ENCODE data around the gene C10orf95.

C10orf95 gene

DNA sequence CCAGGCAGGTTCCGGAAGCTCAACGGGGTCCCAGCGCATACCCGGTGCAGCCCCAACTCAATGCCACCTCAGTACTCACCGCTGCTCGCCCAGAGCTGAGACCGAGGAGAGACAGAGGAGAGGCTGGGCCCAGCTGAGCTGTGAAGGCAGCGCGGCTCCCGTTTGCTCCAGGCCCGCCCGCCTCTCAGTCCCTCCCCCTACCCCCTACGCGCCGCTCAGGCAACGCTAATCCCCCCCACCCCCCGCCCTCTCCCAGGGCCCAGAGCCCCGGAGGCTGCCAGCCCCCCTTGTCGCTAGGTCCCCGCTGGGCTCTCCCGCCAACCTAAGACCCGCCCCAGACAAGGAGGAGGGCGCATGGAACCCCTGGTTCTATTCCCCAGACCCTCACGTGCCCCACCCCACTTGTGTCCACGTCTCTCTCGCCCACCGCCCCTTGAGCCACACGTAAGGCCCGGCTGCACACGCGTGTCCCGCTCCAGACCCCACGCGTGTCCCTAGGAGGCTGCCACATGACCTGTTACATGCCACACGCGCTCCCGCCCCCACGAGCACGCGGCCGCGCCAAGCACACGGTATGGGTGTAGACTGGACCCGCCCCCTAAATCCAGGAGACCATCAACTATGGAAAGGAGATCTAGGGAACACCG lies 32.6 kb downstream of the C10orf95 start, which contains the start of gene PSD:
TSS of gene PSD (minus strand) at position 164 of the 647 bp plus-strand sequence. CDS start 1,747 bp downstream, outside the sequence.
- H3K9me3 ChIP-seq (ENCODE audit: control insufficient read depth in 1 of 2, low read length in 2 of 2) = no peaks in the 10 kb centered on the region
- peaks cover 31 to 35% of the 10 kb centered on the region in 2 donors for H3K4me1 ChIP-seq (ENCODE audit: control insufficient read depth in 1 of 2, insufficient read depth in 2 of 2, low read length in 2 of 2)
- peaks cover 3 to 5% of the 10 kb centered on the region in 2 donors for H3K36me3 ChIP-seq (ENCODE audit: control insufficient read depth in 1 of 2, insufficient read depth in 2 of 2, low read length in 2 of 2)
- peak within 1 kb of the TSS; percentile 77 to 93 for H3K4me3 ChIP-seq (ENCODE audit: low read depth in 1 of 2, low read length in 2 of 2)
- peaks cover 7 to 11% of the 10 kb centered on the region in 2 donors for H3K27me3 ChIP-seq (ENCODE audit: control insufficient read depth in 1 of 2, insufficient read depth in 2 of 2, low read length in 2 of 2)
- H3K9ac ChIP-seq (ENCODE audit: low read depth in 1 of 2, low read length in 2 of 2) = peak within 1 kb of the TSS in 1 of 2 donors; percentile 64
- no peak within 1 kb of the TSS for H3K27ac ChIP-seq (ENCODE audit: low read depth, low read length)

GRCh38 chr10:102416695-102417094 lies 34.6 kb downstream of the C10orf95 start:
- Histone ChIP-seq H3K9me3 (ENCODE audit: control insufficient read depth in 1 of 2, low read length in 2 of 2) (no peaks in the 10 kb centered on the region), H3K9ac (ENCODE audit: low read depth in 1 of 2, low read length in 2 of 2) (no peak overlapping the region), H3K27ac (ENCODE audit: low read depth, low read length) (no peak overlapping the region), H3K36me3 (ENCODE audit: control insufficient read depth in 1 of 2, insufficient read depth in 2 of 2, low read length in 2 of 2) (no peaks in the 10 kb centered on the region), H3K4me3 (ENCODE audit: low read depth in 1 of 2, low read length in 2 of 2) (no peak overlapping the region), H3K4me1 (ENCODE audit: control insufficient read depth in 1 of 2, insufficient read depth in 2 of 2, low read length in 2 of 2) (peaks cover 16% of the 10 kb centered on the region in 2 donors), H3K27me3 (ENCODE audit: control insufficient read depth in 1 of 2, insufficient read depth in 2 of 2, low read length in 2 of 2) (peaks cover 20 to 28% of the 10 kb centered on the region in 2 donors)

DNA sequence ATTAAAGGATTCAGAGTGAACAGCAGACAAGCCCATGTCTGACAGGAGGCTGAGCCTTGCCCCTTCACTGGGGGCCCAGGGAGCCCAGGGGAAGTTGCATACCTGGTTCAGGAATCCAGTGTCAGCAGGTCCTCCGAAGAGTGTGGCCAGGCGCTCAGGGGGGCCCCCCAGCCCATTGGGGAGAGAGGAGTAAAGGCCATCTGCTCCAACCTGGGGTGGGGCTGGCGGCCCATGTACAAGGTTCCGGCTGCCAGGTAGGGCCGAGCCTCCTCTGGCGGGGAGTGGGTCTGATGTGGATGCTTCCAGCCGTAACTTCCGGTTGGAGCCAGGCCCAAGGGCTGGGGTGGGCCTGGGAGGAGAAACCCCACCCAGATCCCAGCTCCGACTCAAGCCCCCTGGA lies 35.1 kb downstream of the C10orf95 start:
- Histone ChIP-seq H3K27me3 (ENCODE audit: control insufficient read depth in 1 of 2, insufficient read depth in 2 of 2, low read length in 2 of 2) (peaks cover 24 to 32% of the 10 kb centered on the region in 2 donors), H3K4me1 (ENCODE audit: control insufficient read depth in 1 of 2, insufficient read depth in 2 of 2, low read length in 2 of 2) (peaks cover 16% of the 10 kb centered on the region in 2 donors), H3K4me3 (ENCODE audit: low read depth in 1 of 2, low read length in 2 of 2) (no peak overlapping the region), H3K36me3 (ENCODE audit: control insufficient read depth in 1 of 2, insufficient read depth in 2 of 2, low read length in 2 of 2) (no peaks in the 10 kb centered on the region), H3K27ac (ENCODE audit: low read depth, low read length) (no peak overlapping the region), H3K9me3 (ENCODE audit: control insufficient read depth in 1 of 2, low read length in 2 of 2) (no peaks in the 10 kb centered on the region), H3K9ac (ENCODE audit: low read depth in 1 of 2, low read length in 2 of 2) (no peak overlapping the region)

- no peak overlapping the region for H3K4me3 ChIP-seq (ENCODE audit: low read depth in 1 of 2, low read length in 2 of 2)
- no peak overlapping the region for H3K9ac ChIP-seq (ENCODE audit: low read depth in 1 of 2, low read length in 2 of 2)
- no peak overlapping the region for H3K27ac ChIP-seq (ENCODE audit: low read depth, low read length)
- no peaks in the 10 kb centered on the region for H3K36me3 ChIP-seq (ENCODE audit: control insufficient read depth in 1 of 2, insufficient read depth in 2 of 2, low read length in 2 of 2)
- H3K4me1 ChIP-seq (ENCODE audit: control insufficient read depth in 1 of 2, insufficient read depth in 2 of 2, low read length in 2 of 2) = peaks cover 15 to 17% of the 10 kb centered on the region in 2 donors
- no peaks in the 10 kb centered on the region for H3K9me3 ChIP-seq (ENCODE audit: control insufficient read depth in 1 of 2, low read length in 2 of 2)
- peaks cover 38 to 48% of the 10 kb centered on the region in 2 donors for H3K27me3 ChIP-seq (ENCODE audit: control insufficient read depth in 1 of 2, insufficient read depth in 2 of 2, low read length in 2 of 2)
These were observed 36.6 kb downstream of the C10orf95 start for GRCh38 chr10:102414749-102415148.

GRCh38 chr10:102413806-102414561 lies 37.4 kb downstream of the C10orf95 start:
- Histone ChIP-seq H3K4me1 (ENCODE audit: control insufficient read depth in 1 of 2, insufficient read depth in 2 of 2, low read length in 2 of 2) (peaks cover 10 to 15% of the 10 kb centered on the region in 2 donors), H3K4me3 (ENCODE audit: low read depth in 1 of 2, low read length in 2 of 2) (no peak overlapping the region), H3K9ac (ENCODE audit: low read depth in 1 of 2, low read length in 2 of 2) (no peak overlapping the region), H3K27ac (ENCODE audit: low read depth, low read length) (no peak overlapping the region), H3K27me3 (ENCODE audit: control insufficient read depth in 1 of 2, insufficient read depth in 2 of 2, low read length in 2 of 2) (peaks cover 43 to 53% of the 10 kb centered on the region in 2 donors), H3K36me3 (ENCODE audit: control insufficient read depth in 1 of 2, insufficient read depth in 2 of 2, low read length in 2 of 2) (no peaks in the 10 kb centered on the region), H3K9me3 (ENCODE audit: control insufficient read depth in 1 of 2, low read length in 2 of 2) (no peaks in the 10 kb centered on the region)

- peaks cover 44 to 57% of the 10 kb centered on the region in 2 donors for H3K27me3 ChIP-seq (ENCODE audit: control insufficient read depth in 1 of 2, insufficient read depth in 2 of 2, low read length in 2 of 2)
- no peak overlapping the region for H3K9ac ChIP-seq (ENCODE audit: low read depth in 1 of 2, low read length in 2 of 2)
- H3K27ac ChIP-seq (ENCODE audit: low read depth, low read length) = no peak overlapping the region
- no peaks in the 10 kb centered on the region for H3K36me3 ChIP-seq (ENCODE audit: control insufficient read depth in 1 of 2, insufficient read depth in 2 of 2, low read length in 2 of 2)
- peaks cover 8 to 14% of the 10 kb centered on the region in 2 donors for H3K4me1 ChIP-seq (ENCODE audit: control insufficient read depth in 1 of 2, insufficient read depth in 2 of 2, low read length in 2 of 2)
- no peaks in the 10 kb centered on the region for H3K9me3 ChIP-seq (ENCODE audit: control insufficient read depth in 1 of 2, low read length in 2 of 2)
- no peak overlapping the region for H3K4me3 ChIP-seq (ENCODE audit: low read depth in 1 of 2, low read length in 2 of 2)
These were observed 38.2 kb downstream of the C10orf95 start for GRCh38 chr10:102413053-102413705.

DNA sequence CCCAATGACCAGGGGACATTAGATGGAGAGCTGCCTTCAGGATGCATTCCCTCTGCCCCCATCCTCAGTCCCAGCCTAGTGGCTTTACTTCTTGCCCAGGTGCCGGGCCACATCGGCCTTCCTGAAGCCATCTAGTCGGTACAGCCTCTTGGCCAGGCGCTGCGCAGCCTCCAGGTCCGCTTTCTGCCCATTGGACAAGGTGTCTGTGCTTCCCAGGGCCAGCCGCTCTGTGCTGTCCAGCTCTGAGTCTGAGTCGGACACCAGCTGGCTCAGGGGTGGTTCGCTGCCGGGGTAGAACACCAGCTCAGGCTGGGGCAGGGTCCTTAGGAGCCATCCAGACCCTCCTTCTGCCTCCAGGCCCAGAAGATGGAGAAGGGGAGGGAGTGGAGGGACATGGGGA lies 39.0 kb downstream of the C10orf95 start:
- Histone ChIP-seq H3K4me1 (ENCODE audit: control insufficient read depth in 1 of 2, insufficient read depth in 2 of 2, low read length in 2 of 2) (peaks cover 8 to 14% of the 10 kb centered on the region in 2 donors), H3K9me3 (ENCODE audit: control insufficient read depth in 1 of 2, low read length in 2 of 2) (no peaks in the 10 kb centered on the region), H3K36me3 (ENCODE audit: control insufficient read depth in 1 of 2, insufficient read depth in 2 of 2, low read length in 2 of 2) (no peaks in the 10 kb centered on the region), H3K27me3 (ENCODE audit: control insufficient read depth in 1 of 2, insufficient read depth in 2 of 2, low read length in 2 of 2) (peaks cover 49 to 60% of the 10 kb centered on the region in 2 donors), H3K9ac (ENCODE audit: low read depth in 1 of 2, low read length in 2 of 2) (no peak overlapping the region), H3K27ac (ENCODE audit: low read depth, low read length) (no peak overlapping the region), H3K4me3 (ENCODE audit: low read depth in 1 of 2, low read length in 2 of 2) (no peak overlapping the region)

GRCh38 chr10:102411341-102412255 lies 39.7 kb downstream of the C10orf95 start:
- Histone ChIP-seq H3K27ac (ENCODE audit: low read depth, low read length) (no peak overlapping the region), H3K36me3 (ENCODE audit: control insufficient read depth in 1 of 2, insufficient read depth in 2 of 2, low read length in 2 of 2) (no peaks in the 10 kb centered on the region), H3K4me1 (ENCODE audit: control insufficient read depth in 1 of 2, insufficient read depth in 2 of 2, low read length in 2 of 2) (peaks cover 8 to 14% of the 10 kb centered on the region in 2 donors), H3K4me3 (ENCODE audit: low read depth in 1 of 2, low read length in 2 of 2) (no peak overlapping the region), H3K9me3 (ENCODE audit: control insufficient read depth in 1 of 2, low read length in 2 of 2) (no peaks in the 10 kb centered on the region), H3K9ac (ENCODE audit: low read depth in 1 of 2, low read length in 2 of 2) (no peak overlapping the region), H3K27me3 (ENCODE audit: control insufficient read depth in 1 of 2, insufficient read depth in 2 of 2, low read length in 2 of 2) (peaks cover 50 to 57% of the 10 kb centered on the region in 2 donors)

- H3K9me3 ChIP-seq (ENCODE audit: control insufficient read depth in 1 of 2, low read length in 2 of 2) = no peaks in the 10 kb centered on the region
- no peak overlapping the region for H3K27ac ChIP-seq (ENCODE audit: low read depth, low read length)
- H3K9ac ChIP-seq (ENCODE audit: low read depth in 1 of 2, low read length in 2 of 2) = no peak overlapping the region
- H3K4me1 ChIP-seq (ENCODE audit: control insufficient read depth in 1 of 2, insufficient read depth in 2 of 2, low read length in 2 of 2) = peaks cover 8 to 14% of the 10 kb centered on the region in 2 donors
- H3K27me3 ChIP-seq (ENCODE audit: control insufficient read depth in 1 of 2, insufficient read depth in 2 of 2, low read length in 2 of 2) = peaks cover 50 to 57% of the 10 kb centered on the region in 2 donors
- peak overlapping the region; percentile 29 to 36 for H3K4me3 ChIP-seq (ENCODE audit: low read depth in 1 of 2, low read length in 2 of 2)
- no peaks in the 10 kb centered on the region for H3K36me3 ChIP-seq (ENCODE audit: control insufficient read depth in 1 of 2, insufficient read depth in 2 of 2, low read length in 2 of 2)
These were observed 40.8 kb downstream of the C10orf95 start for GRCh38 chr10:102410429-102411073.

Data from duodenal mucosa (tissue), 2 donors.